Measurements from ENCODE around the gene RGSL1.

The RGSL1 gene

DNA sequence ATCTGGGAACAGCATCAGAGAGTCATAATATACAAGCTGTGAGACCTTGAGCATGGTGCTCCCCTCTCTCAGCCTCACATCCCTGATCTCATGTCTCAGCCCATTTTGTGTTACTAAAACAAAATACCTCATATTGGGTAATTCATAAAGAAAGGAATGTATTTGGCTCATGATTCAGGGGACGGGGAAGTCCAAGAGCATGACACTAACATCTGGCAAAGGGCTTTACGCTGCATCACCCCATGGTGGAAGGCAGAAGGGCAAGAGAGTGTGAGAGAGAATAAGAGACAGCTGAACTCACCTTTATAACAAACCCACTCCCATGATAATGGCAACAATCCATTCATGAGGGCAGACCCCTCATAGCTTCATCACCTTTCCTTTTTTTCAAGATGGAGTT is 102.6 kb downstream of the RGSL1 start:
- DNase-seq: no peak

DNA sequence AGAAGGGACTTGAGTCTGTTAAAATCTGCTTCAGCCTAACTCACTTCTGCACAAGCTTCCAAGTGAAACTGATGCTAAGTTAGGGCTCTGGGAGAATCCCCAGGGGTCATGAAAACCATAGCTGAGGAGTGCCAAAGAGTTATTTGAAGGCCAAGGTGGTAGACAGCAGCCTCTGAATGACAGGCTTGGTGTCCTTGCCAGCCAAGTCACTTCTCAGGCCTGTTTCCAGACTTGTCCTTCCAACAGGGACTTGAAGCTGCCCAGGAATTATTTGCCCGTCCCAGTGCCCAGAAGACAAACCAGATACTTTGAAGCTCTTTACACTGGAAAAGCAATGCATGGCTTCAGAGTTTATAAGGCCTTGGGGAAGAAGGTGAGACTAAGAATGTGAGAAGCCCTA is 105.5 kb downstream of the RGSL1 start:
- no peak for DNase-seq

DNA sequence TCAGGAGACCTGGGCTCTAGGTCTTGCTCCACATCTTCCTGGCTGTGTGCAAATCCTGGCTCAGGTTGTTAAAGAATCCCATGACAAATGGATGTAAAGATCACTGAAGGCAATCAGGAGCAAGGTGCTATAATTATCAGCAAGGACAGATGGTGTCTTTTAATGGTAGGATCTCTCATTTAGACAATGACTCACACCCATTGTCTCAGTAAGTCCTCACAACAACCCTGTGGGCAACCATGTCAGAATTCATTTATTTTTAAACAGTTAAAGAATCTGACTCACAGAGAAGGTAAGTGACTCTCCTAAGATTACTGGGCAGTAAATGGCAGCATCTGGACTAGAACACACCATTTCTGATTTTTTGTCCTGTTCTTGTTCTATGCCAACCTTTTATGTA is 106.3 kb downstream of the RGSL1 start:
- DNase-seq: no peak

DNA sequence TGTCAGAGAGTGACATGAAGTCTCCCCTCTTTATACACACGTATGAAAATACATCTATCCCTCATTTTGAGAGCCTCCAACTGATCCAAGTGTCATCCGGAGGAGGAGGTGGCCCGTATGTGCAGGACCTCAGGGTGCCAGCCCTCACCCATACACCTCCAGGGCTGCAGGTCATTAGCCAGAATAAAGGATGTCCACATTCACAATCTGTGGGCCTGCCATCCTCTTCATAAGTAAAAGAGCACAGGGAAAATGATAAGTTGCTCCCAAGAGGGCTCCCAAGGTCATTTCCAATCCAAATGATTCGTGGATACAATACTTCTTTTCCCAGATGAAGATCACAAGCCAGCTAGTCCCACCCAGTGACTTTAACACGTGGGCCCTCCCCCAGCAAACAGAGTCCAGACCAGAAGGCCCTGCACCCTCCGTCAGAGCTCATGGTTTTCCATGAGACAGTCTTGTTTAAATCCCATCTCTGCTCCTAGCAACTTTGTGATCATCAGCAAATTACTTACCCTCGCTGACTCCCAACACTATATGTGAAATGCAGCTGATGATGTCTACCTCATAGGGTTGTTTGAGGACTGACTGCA is 110.5 kb downstream of the RGSL1 start:
- DNase-seq: no peak

DNA sequence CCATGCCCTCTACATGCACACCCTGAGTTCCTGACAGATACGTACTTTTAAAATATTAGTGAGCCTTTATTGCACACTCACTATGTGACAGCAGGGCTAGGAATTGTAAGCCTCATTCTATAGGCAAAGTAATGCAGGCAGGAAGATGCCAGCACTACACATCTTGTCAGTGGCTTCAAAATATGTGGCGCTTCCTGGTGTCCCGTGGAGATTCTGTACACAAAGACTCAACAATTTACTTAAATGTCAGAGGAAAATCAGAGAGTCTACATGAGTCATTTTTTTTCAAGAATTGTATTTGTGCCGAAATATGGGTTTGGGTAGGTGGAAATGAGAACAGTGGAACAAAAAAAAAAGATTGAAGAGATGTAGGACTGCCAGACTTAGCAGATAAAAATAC is 111.5 kb downstream of the RGSL1 start:
- DNase-seq: no peak

DNA sequence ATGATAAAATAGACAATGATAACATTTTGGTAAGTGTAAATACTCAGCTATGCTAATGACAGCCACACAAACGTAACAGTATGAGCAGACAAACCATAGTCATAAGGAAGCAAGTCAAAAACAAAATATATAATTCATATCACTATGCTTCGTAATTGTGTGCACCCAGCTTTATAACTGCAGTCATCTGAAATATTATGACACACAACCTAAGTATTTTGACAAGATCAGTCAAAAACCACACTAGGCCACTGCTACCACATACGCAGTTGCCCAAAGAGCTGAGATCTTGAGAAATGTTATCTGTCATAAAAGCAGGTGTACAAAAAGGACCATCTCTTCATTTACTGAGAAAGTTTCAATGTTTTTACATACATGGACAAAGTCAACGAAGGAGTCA is 113.1 kb downstream of the RGSL1 start:
- no peak for DNase-seq

DNA sequence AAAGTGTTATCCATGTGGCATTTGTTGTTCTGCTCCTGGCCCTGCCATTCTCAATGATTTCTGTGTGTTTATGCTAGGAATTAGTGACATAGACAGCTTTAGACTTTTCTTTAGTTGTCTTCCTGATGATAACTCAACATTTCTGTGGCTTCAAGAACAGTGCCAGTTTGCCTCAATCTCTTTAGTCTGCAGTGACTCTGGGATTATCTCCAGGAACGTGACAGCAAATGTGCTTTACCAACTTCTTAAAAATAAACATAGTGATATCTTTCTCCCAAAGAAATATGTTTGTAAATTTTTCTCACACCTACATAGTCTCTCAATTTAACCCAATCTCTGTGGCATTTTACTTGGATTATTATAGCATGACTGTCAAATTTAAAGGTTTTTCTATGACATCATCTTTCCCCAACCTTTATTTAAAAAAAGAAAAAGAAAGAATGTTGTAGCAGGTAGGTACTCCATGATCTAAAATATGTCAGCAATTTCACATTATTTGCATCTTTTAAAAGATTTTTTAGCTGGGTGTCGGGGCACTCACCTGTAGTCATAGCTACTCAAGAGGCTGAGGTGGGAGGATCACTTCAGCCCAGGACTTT is 114.6 kb downstream of the RGSL1 start:
- DNase-seq: no peak

DNA sequence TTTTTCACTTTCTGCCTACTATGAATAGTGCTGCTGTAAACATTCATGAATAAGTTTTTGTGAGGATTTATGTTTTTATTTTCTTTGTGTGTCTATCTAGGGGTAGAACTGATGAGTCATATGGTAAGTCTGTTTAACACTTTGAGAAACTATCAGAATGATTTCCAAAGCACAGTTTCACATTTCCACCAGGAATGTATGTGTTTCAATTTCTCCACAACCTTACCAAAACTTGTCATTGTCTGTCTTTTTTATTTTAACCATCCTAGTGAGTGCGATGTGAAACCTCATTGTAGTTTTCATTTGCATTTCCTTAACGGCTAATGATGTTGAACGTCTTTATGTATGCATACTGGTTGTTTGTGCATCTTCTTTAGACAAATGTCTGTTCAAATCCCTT is 115.6 kb downstream of the RGSL1 start:
- DNase-seq: no peak

DNA sequence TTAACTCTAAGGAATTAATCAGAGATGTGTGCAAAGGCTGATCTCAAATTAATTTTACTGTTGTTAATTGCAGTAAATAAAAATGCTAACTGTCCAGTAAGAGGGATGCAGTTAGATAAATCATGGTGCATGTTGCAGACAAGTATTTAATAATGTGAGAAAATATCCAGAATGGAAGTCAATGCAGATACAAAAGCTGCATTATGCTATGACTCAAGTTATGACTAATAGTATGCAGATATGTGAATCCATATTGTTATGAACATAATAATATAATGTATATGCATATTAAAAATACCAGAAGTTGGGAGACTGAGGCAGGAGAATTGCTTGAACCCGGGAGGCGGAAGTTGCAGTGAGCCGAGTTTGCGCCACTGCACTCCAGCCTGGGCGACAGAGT is 117.7 kb downstream of the RGSL1 start:
- DNase-seq: no peak

DNA sequence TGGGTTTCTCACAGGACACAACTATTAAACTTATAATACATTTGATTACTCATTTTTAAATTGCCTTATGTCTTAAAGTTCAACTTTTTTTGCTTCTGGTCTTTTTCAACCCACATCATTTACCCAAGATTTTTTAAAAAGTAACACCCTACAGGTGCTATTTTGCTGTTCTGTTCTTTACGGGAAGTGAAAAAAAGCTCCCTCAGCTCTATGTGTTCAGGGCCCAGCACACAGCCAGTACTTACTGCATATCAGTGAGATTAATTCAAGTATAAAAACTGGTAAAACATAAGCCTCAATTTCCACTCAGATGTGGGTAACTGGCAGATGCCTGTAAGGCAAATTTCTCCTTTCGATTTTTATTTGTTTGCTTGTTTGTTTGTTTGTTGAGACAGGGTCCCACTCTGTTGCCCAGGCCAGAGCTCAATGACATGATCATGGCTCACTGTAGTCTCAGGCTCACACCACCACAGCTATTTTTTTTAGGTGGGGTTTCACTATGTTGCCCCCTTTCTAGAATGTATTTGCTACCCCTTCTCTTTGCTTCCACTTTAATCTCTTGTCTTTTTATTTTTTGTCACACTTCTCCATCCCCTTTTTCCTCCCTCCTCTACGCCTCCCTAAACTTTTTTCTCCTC is 118.8 kb downstream of the RGSL1 start:
- DNase-seq: no peak

DNA sequence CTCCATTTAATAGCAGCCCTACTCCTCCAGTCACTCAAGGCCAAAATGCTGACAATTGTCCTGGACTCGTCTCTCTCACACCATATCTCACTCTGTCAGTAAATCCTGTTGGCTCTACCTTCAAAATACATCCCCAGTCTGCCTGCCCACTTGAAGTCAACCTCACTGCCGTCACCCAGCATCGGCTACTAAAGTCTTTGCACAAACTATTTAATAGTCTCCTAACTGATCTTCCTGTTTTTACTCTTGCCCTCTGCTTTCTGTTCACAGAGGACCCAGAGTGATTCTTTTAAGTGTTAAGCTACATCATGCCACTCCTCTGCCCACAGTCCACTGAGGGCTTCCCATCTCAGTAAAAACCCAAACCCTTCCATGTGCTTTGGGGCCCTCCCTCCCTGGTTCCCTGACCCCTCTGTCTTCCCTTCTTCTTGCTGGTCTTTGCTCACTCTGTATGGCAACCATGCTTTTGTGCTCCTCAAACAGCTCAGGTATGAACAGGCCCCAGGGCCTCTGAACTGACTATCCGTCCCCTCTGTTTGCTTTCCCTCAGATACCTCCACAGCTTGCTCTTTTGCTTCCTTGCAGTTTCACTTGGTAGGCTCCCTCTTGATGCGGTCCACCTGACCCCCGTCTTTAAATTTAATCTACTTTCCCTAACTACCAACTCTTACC is 120.1 kb downstream of the RGSL1 start:
- DNase-seq: no peak

DNA sequence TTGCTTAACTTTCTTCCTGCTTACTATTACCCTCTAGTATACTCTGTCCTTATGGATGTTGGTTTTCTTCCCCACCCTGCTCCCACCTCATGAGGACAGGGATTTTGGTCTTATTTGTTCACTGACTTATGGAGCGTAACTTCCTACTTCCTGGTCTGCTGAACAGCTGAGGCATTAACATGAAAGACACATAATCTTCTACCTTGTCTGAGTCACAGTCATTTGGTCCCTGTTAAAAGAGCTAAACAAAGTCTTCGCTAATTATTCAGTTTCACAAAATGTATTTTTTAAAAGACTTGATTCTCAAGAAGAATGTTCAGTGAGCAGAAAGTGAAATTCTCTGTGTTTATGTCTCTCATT is 120.6 kb downstream of the RGSL1 start:
- no peak for DNase-seq

DNA sequence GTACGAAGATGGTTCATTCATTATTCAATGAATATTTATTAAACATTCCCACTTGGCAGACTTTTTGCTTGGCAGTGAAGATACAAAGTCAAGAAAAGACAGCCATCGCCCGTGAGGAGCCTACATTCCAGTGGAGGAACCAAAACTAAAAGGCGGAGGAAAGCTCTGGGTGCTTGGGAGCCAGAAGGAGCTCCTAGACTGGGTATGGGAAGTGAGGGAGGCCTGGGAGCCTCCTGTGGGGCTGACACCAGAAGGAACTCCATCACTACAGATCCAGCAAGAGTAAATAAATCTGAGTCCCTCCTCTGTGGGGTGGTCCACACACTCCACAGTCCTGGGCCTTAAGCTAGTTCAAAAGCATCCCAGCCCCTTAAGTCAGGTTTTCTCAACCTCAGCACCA is 124.2 kb downstream of the RGSL1 start:
- no peak for DNase-seq

DNA sequence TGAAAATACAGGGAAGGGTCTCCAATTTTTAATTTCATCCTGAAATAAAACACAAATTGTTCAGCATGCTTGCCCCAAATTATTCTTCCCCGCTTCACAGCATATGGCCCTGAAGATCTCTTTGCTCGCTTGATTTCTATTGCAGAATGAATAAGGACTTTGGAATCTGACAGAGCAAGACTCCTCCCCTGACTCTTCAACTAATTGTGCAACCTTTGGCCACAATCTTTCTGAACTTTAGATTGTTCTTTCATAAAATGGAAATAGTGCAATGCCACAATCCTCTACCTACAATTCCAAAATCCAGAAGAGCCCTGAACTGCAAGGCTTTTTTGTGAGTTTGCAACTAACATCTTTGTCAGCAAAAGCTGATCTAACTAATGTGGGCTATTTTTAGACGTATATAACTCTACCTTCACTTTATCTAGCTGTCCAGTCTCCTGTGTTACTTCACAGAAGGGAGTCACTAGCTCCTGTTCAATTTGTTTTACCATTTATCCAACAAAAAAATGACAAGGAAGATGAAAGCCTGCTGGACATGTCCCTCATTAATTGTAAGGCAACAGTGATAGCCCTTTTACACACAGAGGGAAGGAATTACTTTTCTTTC is 125.7 kb downstream of the RGSL1 start:
- no peak for DNase-seq

DNA sequence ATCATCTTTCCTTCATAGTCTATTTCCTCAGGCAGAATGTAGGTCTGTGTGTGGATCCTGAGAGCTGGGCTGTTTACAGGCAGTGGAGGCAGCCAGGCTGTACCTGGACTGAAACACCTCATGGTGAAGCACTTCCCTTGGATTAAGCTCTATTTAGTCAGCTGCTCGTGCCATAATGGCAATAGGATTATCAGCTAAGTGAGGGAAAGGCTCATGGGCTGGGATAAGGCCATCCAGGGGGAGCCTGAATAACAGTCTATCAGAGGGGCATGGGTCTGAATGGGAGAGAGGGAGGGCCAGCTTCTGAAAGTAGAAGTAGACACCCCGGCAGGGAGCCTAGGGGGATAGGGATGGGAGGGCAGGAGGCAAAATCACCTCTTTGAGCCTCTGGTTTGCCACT is 130.8 kb downstream of the RGSL1 start:
- DNase-seq: no peak

DNA sequence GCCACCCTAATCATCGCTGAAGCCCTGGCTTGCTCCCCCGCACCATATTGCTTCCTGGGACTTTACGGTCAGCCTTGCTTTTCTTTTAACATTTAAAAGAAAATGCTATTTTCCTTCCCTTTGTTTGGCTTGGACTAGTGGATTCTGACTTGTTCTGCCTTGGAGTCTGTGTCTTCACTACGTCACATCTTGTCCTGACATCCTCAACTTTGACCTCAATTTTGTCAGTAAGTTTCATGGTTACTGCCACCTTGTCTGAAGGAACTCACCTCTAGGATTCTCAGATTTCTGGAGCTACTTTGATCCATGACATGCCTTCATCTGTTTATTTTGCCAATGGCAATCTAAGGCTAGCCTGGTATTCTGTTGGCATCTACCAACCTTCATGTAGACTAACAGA is 134.8 kb downstream of the RGSL1 start:
- no peak for DNase-seq

DNA sequence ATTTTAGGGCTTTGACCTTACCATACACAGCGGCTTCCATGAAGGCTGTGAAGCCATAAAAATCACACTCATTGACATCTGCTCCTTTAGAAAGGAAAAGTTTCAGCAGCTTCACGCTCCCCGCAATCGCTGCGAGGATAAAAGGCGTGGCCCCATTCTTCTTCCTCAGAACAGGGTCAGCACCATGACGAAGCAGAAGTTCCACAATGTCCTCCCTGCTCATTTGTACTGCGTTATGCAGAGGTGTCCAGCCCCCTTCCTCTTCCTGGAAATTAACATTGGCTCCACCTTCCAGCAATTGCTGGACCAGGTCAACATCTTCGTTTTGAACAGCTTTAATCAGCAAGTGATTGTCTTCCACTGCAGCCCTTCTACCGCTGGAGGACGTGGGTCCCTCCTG is 136.4 kb downstream of the RGSL1 start:
- DNase-seq: no peak

DNA sequence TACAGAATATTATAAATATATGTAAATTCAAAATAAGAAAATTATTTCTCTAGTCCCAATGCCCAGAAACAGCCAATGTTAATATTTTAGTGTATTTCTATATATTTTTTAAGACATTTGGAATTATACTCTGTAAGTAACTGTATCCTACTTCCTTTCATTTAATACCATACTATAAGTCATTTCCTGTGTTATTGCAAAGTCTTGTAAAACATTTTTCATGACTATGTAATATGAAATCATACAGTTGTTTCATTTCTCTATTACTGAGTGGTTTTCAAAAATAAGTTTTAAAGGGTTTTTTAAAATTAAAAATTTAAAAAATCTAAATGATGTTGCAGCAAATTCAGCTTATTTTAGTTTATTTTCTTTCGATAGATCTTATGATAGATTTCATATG is 137.1 kb downstream of the RGSL1 start:
- no peak for DNase-seq

DNA sequence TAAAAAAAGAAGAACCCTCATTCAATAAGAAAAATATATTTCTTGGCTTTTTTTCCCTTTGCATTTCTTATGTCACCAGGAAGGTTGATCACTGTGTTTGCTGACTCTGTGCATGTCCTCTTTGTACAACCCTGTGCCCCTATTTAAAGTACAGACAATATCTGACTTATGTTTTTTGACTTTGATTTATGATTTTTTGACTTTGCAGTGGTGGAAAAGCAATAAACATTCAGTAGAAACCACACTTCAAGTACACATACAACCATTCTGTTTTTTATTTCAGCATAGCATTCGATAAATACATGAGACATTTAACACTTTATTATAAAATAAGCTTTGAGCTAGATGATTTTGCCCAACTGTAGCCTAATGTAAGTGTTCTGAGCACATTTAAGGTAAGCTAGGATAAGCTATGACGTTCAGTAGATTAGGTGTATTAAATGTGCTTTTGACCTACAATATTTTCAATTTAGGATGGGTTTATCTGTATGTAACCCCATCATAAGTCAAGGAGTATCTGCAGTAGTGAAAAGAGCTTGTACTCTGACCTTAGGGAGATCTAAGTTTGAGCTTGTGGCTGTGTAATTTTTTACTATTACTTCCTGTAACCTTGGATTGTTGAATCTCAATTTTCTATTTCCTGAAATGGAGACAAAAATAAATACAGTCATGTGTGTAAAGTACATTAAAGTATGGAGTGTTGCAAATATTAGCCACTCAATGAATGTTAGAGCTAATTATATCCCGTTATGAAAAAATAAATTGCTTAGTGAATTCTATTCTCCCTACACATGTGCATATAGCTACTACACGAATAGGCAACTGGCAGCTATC is 137.9 kb downstream of the RGSL1 start:
- DNase-seq: no peak

DNA sequence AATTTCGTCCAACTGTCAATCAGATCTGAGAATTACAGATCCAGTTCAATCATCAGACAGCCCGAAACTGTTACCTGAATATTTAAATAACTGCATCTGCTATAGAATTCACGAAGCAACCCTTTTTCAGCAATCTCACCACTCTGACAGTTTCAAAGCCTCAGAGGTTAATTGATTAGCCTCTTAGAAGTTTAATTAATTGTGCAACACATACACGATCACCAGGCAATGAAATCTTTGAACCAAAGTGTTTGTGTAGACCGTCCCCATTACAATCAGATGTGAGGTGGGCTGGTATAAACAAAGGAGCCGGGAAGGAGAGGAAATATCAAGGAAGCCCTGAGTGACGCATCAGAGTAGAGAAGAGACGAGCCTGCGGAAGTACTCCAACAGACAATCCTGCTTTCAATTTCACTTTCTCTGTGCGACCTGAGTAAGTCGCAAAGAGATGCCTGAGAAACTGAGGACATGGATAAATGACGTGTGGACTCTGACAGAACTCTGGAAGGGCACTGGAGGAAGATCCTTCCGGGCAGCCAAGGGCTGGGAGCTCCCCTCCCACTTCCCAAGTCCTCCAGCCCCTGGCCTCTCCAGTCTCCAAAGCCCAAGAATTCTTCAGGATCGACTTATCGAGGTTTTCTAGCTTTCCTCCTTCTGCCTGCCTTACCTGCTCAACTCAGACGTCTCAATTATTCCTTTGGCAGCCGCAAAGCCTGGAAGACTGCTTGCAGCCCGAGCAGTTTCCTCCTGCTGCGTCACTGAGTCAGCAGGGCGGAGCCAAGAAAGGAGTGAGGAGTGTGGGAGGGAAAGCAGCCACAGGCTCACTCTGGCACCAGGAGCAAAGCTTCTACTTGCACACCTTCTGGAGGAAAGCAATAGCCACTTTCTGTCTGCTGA is 138.8 kb downstream of the RGSL1 start, which contains the start of gene RNASEL:
Gene RNASEL (minus strand): TSS at position 757 of the 897 bp plus-strand sequence. CDS start 2,450 bp downstream, outside the sequence.
- peak; percentile 73 to 82 for DNase-seq

DNA sequence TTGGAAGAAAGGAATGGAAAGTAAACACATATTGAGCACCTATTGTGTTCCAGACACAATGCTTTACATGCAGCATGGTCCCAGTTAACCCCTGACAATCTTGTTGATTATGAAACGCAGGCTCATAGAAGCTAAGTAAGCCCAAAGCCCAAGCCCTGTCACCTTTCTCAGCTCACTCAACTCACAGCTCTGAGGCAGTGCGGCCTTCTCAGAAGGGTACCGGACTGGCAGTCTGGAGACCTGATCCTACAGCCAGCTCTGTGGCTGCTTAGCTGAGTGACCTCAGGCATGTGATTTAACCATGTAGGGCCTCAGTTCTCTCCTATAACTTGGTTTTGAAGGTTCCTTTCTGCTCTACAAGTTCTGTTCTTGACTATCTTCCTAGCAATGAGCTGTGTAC is 139.6 kb downstream of the RGSL1 start:
- DNase-seq: no peak

DNA sequence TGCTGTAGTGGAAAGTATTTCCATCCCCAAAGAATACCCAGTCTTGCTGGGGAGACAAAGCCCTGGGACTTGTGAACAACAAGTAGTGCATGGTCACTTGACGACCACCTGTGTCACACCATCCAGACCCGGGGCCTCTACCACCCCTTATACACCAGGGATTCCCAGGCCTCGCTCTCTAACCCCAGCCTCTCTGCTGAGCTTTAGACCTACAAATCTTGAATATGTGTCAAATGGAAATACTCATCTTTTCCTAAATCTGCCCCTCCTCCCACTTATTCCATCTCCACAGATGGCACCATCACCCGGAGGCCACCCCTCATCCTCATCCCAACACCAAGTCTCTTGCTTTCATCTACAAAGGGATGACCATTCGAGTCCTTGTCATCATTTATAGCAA is 140.0 kb downstream of the RGSL1 start:
- DNase-seq: no peak

All from inflammatory macrophage treated with lipopolysaccharide for 1 hour (primary cell).